OCI-LY7 (cell line): ENCODE results near the gene FBXO17. TPM values are rescaled to one million over a fixed set of nuclear protein-coding genes. Genes with fewer than 3 reads are reported as not detected.

Source experiments
- BruUV-seq: library from RNA; stranded (reverse); fragments of 400-500 nt; replicated peaks from 2 replicates; lab custom pipeline; 2021; lab: Mats Ljungman, UMichigan
- CTCF ChIA-PET: fragments of 300-600 bp; sonication (Branson Sonifier 250); formaldehyde crosslinking; loops from one replicate; lab custom pipeline; 2022; ENCODE audit warnings: antibody characterized with exemption; ENCODE audit not compliant: unreplicated experiment; lab: Charles Lee
- POLR2A ChIA-PET: fragments of 300-600 bp; sonication (Branson Sonifier 250); formaldehyde crosslinking; loops from one replicate; lab custom pipeline; 2022; ENCODE audit warnings: antibody characterized with exemption; lab: Charles Lee
- DNase-seq: peaks from one replicate; pipeline ENCODE4 v3.0.0-alpha.2; 2015; ENCODE audit warnings: low spot score
- H2AFZ ChIP-seq: fragments of 200-600 bp; sonication (generic), shearing (Covaris generic); 2 replicates; pipeline ENCODE4 v1.6.1; 2014; ENCODE audit warnings: mild to moderate bottlenecking, antibody characterized with exemption, low read length, moderate library complexity
- H3K27ac ChIP-seq: fragments of 200-600 bp; sonication (generic); 2 replicates; pipeline ENCODE4 v1.5.1; 2014; ENCODE audit warnings: mixed run types, low read depth, mild to moderate bottlenecking, moderate library complexity, low read length, inconsistent platforms; ENCODE audit not compliant: poor library complexity, severe bottlenecking
- H3K36me3 ChIP-seq: fragments of 200-600 bp; sonication (generic); 2 replicates; pipeline ENCODE4 v1.6.1; 2014; ENCODE audit warnings: mild to moderate bottlenecking, antibody characterized with exemption, low read length, moderate library complexity, mixed read lengths; ENCODE audit not compliant: insufficient read depth
- H3K4me1 ChIP-seq: fragments of 200-600 bp; sonication (generic); 2 replicates; pipeline ENCODE4 v1.5.1; 2014; ENCODE audit warnings: mild to moderate bottlenecking, low read length; ENCODE audit not compliant: insufficient read depth, poor library complexity, severe bottlenecking
- H3K4me2 ChIP-seq: fragments of 200-600 bp; sonication (generic); 2 replicates; pipeline ENCODE4 v1.6.1; 2014; ENCODE audit warnings: mild to moderate bottlenecking, low read length
- H3K4me3 ChIP-seq: fragments of 200-600 bp; sonication (generic); 2 replicates; pipeline ENCODE4 v1.5.1; 2014; ENCODE audit warnings: mild to moderate bottlenecking, low read depth, low read length; ENCODE audit not compliant: poor library complexity, severe bottlenecking
- H3K79me2 ChIP-seq: fragments of 200-600 bp; sonication (generic); 2 replicates; pipeline ENCODE4 v1.6.1; 2016; ENCODE audit warnings: low read depth, mild to moderate bottlenecking, low read length, moderate library complexity, mixed read lengths; ENCODE audit not compliant: insufficient read depth
- H3K9me2 ChIP-seq: fragments of 200-600 bp; sonication (generic); 2 replicates; pipeline ENCODE4 v1.6.1; 2016; ENCODE audit warnings: mild to moderate bottlenecking, low read length, mixed read lengths; ENCODE audit not compliant: insufficient read depth
- H3K9me3 ChIP-seq: fragments of 200-600 bp; sonication (generic); 2 replicates; pipeline ENCODE4 v1.6.1; 2014; ENCODE audit warnings: mild to moderate bottlenecking, mixed run types, low read length, mixed read lengths
- H4K20me1 ChIP-seq: fragments of 200-600 bp; sonication (generic); 2 replicates; pipeline ENCODE4 v1.6.1; 2014; ENCODE audit warnings: mild to moderate bottlenecking, antibody characterized with exemption, low read length, moderate library complexity, mixed read lengths; ENCODE audit not compliant: insufficient read depth
- CTCF ChIP-seq: fragments of 200-600 bp; sonication (generic); conservative IDR thresholded peaks from 2 replicates; pipeline ENCODE4 v1.5.1; 2014; ENCODE audit warnings: mild to moderate bottlenecking, antibody characterized with exemption, low read length, moderate library complexity, mixed read lengths
- EZH2phosphoT487 ChIP-seq: fragments of 200-600 bp; sonication (generic); IDR thresholded peaks from 2 replicates; pipeline ENCODE4 v1.6.1; 2018; ENCODE audit warnings: low read depth, borderline replicate concordance, mild to moderate bottlenecking, mixed run types, antibody characterized with exemption, low read length, moderate library complexity, mixed read lengths
- intact Hi-C: fragments of 100-400 bp; cut with micrococcal nuclease; formaldehyde crosslinking; loops from one replicate; pipeline ENCODE4 v1.10.0; 2022; ENCODE audit not compliant: unreplicated experiment
- total RNA-seq, 2 experiments: library from RNA; depleted of rRNA in 1 of 2; stranded (reverse); fragments of >200 nt in 1 of 2; shearing (Covaris generic) in 1 of 2; gene quantifications; 2 replicates each; pipeline ENCODE4 v1.2.3, GENCODE V29; 2014 to 2022

The FBXO17 gene
- total RNA-seq, 2 experiments from 2014 or later = not detected

- TF ChIP-seq CTCF (peak; percentile 73), EZH2phosphoT487 (no peak)
- Histone ChIP-seq H3K4me1 (peaks cover 31% of the 10 kb centered on the region), H3K9me2 (no peaks in the 10 kb centered on the region), H3K36me3 (peaks cover 51% of the 10 kb centered on the region), H3K9me3 (peaks cover 10% of the 10 kb centered on the region; the same call in 1 of the 2 replicates), H3K27ac (no peak overlapping the region), H3K4me3 (peak overlapping the region; percentile 96), H3K4me2 (peak overlapping the region; percentile 82), H4K20me1 (no peaks in the 10 kb centered on the region), H2AFZ (no peak overlapping the region), H3K79me2 (peaks cover 44% of the 10 kb centered on the region)
- intact Hi-C loops = loop anchor here (5.0 kb wide), 2 partner anchors 295 to 530 kb away; partner anchors contain the start of gene FAM98C
- ChIA-PET POLR2A (interaction anchor here (0.9 kb wide), 2 partner anchors 103 to 280 kb away, joined by 3 to 4 read pairs; no protein-coding TSS in a partner anchor), CTCF (interaction anchor here (0.6 to 1.0 kb wide), 3 partner anchors 191 to 658 kb away, joined by 3 read pairs; no protein-coding TSS in a partner anchor)
- peak; percentile 70 for DNase-seq
- no TSS peak for BruUV-seq
These were observed 42.9 kb downstream of the FBXO17 start for GRCh38 chr19:38932425-38933179.

GRCh38 chr19:38931521-38931793 lies 44.1 kb downstream of the FBXO17 start:
- Histone ChIP-seq H3K4me3 (peak overlapping the region; percentile 96), H3K27ac (peak overlapping the region; percentile 71), H3K4me1 (peaks cover 31% of the 10 kb centered on the region), H3K79me2 (peaks cover 45% of the 10 kb centered on the region), H3K9me3 (peaks cover 10% of the 10 kb centered on the region; the same call in 1 of the 2 replicates), H4K20me1 (no peaks in the 10 kb centered on the region), H3K36me3 (peaks cover 54% of the 10 kb centered on the region), H3K9me2 (no peaks in the 10 kb centered on the region), H3K4me2 (peak overlapping the region; percentile 82), H2AFZ (no peak overlapping the region)
- CTCF ChIA-PET = interaction anchor here (1.1 kb wide), 1 partner anchor 31 kb away, joined by 3 read pairs; no protein-coding TSS in a partner anchor
- POLR2A ChIA-PET = no interaction called here
- TF ChIP-seq EZH2phosphoT487 (no peak), CTCF (no peak)
- intact Hi-C loops = loop anchor here (2.0 to 5.0 kb wide), 3 partner anchors 81 to 529 kb away; partner anchors contain the start of gene FAM98C
- DNase-seq = no peak
- no TSS peak for BruUV-seq
